ENCODE data around the gene AHCYL1. TPM values are rescaled to one million over a fixed set of nuclear protein-coding genes. Genes with fewer than 3 reads are reported as not detected.

The AHCYL1 gene
- total RNA-seq, 1 experiment from 2014 or later = 89.0 TPM

DNA sequence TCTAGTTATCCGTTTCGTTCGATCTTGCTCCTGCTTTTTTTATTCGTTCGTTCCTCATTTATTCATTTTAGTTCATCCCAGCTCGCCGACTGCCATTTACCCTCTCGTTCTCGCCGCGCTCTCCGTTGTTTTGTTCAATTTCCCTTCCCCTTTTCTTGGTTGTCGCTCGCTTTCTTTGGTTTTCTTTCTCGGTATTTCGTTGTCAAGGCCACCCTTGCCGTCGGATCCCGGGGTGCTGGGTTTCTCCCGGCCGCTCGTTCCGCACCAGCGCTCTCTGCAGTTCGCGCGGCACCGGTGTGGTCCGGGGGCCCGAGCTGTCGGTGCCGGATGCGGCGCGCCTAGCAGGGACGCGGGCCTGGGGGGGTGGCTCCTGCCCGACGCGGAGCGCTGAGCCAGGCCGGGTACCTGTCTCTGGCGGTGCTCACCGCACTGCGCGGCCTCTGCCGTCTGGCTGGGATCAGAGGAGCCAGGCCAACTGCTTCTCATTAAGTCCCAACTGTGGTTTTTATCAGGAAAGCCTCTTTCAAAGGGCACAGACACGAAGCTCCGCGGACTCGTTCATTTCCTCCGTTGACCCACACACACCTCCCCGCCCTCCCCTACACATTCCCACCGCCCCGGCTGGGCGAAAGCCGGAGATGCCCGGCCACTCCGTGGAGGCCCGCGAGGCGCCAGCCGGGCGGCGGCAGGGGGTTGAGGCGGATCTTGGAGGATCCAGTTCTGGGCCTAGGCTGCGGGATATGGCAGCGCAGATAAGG lies 84.3 kb downstream of the AHCYL1 start:
- no peak overlapping the region for H2BK15ac ChIP-seq (ENCODE audit: low read depth, low read length)
- DNase-seq = peak; percentile 50
- no CpG with 5 or more reads among the region's 68 CpGs for WGBS (ENCODE audit: extremely low coverage, insufficient read length, low lambda C conversion rate)
- Mint-ChIP-seq H3K27ac (no peak overlapping the region), H3K4me1 (peaks cover 10 to 18% of the 10 kb centered on the region in 2 experiments), H3K9me3 (peaks cover 0 to 3% of the 10 kb centered on the region in 2 experiments; a peak in 2 of 5 replicates), H3K36me3 (ENCODE audit: insufficient read depth in 1 of 3, low read depth in 3 of 3) (no peaks in the 10 kb centered on the region; a peak in 1 of 7 replicates), H3K4me3 (peak overlapping the region; percentile 48 to 80), H3K27me3 (ENCODE audit: low read depth) (peaks cover 96% of the 10 kb centered on the region)
- H3K4ac ChIP-seq (ENCODE audit: low read depth, low read length) = no peak overlapping the region
- no peak overlapping the region for H3K14ac ChIP-seq (ENCODE audit: insufficient read depth, low read length)
- H2AFZ ChIP-seq (ENCODE audit: low read length) = no peak overlapping the region
- no peak overlapping the region for H3K27ac ChIP-seq (ENCODE audit: insufficient read length, low read depth, low read length)
- no peaks in the 10 kb centered on the region for H3K79me2 ChIP-seq (ENCODE audit: insufficient read depth, low read length)
- no peak overlapping the region for H3T11ph ChIP-seq (ENCODE audit: low read length)
- no peak overlapping the region for H2BK12ac ChIP-seq (ENCODE audit: insufficient read length, low read depth, low read length)
- no peak overlapping the region for H3K56ac ChIP-seq (ENCODE audit: insufficient read length, low read depth, low read length)
- H2BK5ac ChIP-seq (ENCODE audit: insufficient read length, low read length) = no peak overlapping the region
- H3K79me1 ChIP-seq (ENCODE audit: insufficient read depth, low read depth, low read length, poor library complexity, severe bottlenecking) = no peaks in the 10 kb centered on the region
- no peaks in the 10 kb centered on the region for H3K9me3 ChIP-seq (ENCODE audit: control insufficient read depth, low read depth, low read length)
- H4K5ac ChIP-seq (ENCODE audit: insufficient read length, low read depth, low read length) = no peak overlapping the region
- no peak overlapping the region for H3K9ac ChIP-seq (ENCODE audit: extremely low read depth, insufficient read length, low read length)
- H2BK120ac ChIP-seq (ENCODE audit: low read depth, low read length, poor library complexity, severe bottlenecking) = no peak overlapping the region
- no peak overlapping the region for H2BK20ac ChIP-seq (ENCODE audit: low read depth, low read length, poor library complexity, severe bottlenecking)
- no peak overlapping the region for H4K8ac ChIP-seq (replicated peaks; ENCODE audit: insufficient read length, low read depth, low read length)
- peak overlapping the region; percentile 57 for H3K4me2 ChIP-seq (ENCODE audit: insufficient read depth, insufficient read length, low read length)
- H3K27me3 ChIP-seq (ENCODE audit: insufficient read depth, low read length) = peaks cover 74% of the 10 kb centered on the region
- no peak overlapping the region for H3K23ac ChIP-seq (ENCODE audit: insufficient read length, low read depth, low read length)
- TF ChIP-seq, protein P1, sequence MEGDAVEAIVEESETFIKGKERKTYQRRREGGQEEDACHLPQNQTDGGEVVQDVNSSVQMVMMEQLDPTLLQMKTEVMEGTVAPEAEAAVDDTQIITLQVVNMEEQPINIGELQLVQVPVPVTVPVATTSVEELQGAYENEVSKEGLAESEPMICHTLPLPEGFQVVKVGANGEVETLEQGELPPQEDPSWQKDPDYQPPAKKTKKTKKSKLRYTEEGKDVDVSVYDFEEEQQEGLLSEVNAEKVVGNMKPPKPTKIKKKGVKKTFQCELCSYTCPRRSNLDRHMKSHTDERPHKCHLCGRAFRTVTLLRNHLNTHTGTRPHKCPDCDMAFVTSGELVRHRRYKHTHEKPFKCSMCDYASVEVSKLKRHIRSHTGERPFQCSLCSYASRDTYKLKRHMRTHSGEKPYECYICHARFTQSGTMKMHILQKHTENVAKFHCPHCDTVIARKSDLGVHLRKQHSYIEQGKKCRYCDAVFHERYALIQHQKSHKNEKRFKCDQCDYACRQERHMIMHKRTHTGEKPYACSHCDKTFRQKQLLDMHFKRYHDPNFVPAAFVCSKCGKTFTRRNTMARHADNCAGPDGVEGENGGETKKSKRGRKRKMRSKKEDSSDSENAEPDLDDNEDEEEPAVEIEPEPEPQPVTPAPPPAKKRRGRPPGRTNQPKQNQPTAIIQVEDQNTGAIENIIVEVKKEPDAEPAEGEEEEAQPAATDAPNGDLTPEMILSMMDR (conservative IDR thresholded peaks at IDR 0.05) = no peak
- peaks cover 4% of the 10 kb centered on the region for H4K20me1 ChIP-seq (ENCODE audit: control insufficient read depth, insufficient read depth, insufficient read length)
- H4K91ac ChIP-seq (ENCODE audit: insufficient read length, low read depth, low read length) = no peak overlapping the region
- no peak overlapping the region for H2AK5ac ChIP-seq (ENCODE audit: insufficient read length, low read length)
- no peak overlapping the region for H3K18ac ChIP-seq (ENCODE audit: insufficient read length, low read depth, low read length)
- no peaks in the 10 kb centered on the region; the same call in 1 of the 2 replicates for H3K4me1 ChIP-seq (ENCODE audit: insufficient read depth, low read length)
- peaks cover 7% of the 10 kb centered on the region for H3K23me2 ChIP-seq (ENCODE audit: insufficient read length, low read depth, low read length, poor library complexity, severe bottlenecking)

All from H9 (cell line).